Pons (tissue), 1 donor: ENCODE data around the gene RET.

ENCODE experiments used
- DNase-seq: peaks from one replicate; pipeline ENCODE4 v3.0.0-alpha.2; 2016; ENCODE audit warnings: low spot score

Gene RET

DNA sequence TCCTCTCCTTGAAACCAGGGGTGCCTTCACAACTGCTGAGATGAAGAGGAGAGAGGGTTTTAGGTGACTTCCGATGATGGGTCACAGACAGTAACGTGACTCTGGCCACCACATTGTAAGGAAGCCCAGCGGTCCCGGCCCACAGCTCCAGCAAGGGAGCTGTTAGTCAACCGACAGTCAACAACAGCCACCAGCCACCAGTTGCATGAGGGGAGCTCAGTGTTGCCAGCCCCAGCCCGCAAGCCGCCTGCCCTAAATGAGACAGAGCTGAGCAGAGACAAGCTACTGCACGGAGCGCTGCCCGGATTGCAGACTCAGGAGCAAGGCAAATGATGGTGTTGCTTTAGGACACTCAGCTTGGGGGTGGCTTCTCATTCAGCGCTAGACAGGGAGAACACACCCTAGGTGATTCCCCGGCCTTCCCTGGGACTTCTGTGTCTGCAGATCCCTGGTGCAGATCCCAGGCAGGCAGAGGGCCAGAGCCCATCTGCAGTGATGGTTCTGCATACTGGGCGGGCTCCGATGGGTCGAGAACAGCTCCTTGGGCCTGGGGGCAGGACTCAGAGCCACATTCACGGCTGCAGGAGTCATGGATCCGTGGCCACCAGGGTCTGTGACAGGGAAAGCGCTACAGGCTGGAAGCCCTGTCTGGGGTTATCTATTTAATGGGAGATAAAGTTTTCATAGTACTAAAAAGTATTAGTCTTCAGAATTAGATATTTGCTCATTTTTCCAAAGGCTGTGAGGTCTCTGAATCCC lies 14.3 kb upstream of the RET start:
- no peak for DNase-seq

DNA sequence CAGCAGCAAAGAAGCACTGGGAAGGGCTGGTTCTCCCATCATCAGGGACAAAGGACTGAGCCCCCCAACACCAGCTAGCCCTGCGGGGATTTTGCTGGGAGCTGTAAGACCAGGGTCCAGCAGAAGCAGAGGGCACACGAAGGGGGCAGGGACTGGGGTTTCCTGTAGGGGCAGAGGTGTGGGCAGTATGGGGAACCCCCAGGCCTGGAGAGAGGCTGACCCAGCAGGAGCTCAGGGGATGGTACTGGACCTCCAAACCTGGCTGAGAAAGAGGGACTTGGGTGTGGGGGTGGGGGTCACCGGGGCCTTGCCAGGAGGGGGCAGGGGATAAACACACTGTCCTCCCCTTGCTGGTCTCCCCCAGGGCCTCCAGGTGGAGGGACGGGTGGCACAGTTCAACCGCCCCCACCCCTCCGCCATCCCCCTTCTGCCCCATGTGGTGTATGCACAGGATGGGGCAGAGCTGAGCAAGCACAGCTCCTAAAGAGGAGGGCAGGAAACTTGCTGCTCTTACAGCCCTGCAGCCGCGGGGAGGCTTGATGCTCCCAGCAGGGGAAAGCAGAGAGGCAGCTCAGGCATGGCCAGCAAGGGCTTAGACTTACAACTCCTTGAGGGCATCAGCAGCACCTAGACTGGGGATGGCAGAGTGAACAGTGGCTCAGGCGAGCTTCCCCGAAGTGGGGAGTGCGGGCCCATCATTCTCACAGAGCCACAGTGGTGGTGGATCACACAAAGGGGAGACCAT lies 12.4 kb upstream of the RET start:
- DNase-seq: no peak

DNA sequence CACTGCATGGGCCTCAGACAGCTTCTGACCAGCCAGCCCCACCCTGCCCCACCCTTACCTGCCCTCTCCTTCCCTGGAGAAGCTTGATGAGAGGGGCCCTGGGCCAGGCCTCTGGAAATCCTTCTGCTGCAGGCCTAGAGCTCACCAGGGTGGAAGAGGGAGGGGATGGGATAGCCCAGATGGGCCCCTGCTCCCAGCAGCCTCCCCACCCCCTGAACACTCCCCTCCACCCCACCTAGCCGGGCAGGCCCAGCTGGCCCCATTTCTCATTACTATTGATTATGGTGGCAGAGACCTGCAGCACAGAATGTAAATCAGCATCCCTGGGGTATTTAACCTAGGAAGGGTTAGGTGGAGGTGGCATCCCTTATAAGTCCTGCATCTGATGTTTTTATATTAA lies 11.6 kb upstream of the RET start:
- DNase-seq: no peak

DNA sequence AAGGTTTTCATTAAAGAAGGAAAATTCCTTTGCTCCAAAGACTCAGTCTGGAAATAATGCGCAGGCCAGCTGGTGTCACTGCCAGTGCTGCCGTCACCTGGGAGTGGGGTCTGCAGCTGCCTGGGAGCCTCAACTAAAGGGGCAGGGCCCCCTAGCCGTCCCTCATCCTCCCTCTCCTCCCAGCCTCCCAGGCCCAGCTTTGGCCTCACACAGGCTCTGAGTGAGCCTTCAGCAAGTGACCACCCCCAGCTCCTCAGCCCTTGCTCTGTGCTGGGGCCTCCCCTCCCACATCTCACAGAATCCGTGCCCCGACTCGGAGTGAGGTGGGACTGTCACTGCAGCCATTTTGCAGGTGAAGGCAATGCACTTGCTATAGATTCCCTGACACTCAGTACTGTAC lies 11.1 kb upstream of the RET start:
- DNase-seq: no peak

DNA sequence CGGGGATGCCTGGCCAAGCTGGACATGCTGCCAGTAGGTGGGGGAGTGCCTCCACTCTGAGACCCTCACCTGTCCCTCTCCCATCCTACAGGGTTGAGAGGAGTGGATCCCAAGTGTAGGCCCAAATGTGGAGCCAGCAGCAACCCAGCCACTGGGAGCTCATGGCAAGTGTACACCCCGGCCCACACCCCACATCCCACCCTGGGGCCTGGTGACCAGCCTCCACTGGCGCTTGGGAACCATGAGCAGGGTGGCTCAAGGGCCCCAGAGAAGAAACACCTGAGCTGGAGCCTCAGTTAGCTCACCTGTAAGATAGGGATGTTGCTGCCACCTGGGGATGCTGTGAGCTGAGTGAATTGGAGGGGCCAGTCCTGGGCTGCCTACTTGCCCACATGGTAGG lies 10.4 kb upstream of the RET start:
- DNase-seq: no peak

DNA sequence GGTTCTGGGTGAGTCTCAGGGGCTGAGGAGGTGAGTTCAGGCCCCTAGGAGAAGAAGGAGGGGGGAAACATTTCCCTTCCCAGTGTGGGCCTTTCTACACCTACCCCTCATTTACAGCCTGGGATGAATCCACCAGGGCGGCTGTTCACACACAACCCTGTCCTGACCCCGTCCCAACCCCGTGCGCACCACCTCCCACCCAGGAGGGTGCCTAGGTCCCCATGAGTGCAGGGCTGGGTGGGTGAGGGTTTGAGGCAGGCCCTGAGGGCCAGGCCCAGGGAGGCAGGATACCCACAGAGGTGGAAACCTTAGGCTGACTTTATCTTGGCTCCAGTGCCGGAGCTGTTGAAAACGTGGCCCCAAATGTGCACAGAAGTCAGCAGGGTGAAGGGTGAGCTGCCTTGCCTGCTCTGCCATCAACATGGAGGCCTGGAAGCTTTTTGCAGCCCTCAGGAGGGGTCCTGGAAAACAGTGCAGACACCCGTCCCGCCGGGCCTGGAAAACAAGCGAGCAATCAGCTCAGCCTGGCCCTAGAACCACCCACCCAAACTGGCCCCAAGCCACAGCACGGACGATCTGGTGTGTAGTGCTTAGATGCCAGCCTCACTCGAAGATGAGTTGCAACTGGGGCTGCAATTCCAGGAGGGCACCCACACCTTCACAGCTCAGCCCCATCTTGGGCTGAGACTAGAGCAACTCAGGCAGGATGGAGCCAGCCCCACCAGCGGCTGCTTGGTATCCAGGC lies 9.3 kb upstream of the RET start:
- no peak for DNase-seq

DNA sequence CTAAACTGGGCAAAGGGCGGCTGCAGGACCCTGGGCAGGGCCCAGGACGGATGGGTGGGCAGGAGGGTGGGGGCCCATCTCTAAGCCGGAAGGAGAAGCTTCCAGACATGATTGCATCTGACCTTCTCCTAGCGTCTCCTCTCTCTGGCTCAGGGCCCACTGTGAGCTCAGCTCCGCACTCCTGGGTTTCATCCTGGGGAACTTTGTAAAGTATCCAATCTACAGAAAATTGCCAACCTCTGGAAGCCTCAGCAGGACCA lies 8.8 kb upstream of the RET start:
- DNase-seq: no peak

DNA sequence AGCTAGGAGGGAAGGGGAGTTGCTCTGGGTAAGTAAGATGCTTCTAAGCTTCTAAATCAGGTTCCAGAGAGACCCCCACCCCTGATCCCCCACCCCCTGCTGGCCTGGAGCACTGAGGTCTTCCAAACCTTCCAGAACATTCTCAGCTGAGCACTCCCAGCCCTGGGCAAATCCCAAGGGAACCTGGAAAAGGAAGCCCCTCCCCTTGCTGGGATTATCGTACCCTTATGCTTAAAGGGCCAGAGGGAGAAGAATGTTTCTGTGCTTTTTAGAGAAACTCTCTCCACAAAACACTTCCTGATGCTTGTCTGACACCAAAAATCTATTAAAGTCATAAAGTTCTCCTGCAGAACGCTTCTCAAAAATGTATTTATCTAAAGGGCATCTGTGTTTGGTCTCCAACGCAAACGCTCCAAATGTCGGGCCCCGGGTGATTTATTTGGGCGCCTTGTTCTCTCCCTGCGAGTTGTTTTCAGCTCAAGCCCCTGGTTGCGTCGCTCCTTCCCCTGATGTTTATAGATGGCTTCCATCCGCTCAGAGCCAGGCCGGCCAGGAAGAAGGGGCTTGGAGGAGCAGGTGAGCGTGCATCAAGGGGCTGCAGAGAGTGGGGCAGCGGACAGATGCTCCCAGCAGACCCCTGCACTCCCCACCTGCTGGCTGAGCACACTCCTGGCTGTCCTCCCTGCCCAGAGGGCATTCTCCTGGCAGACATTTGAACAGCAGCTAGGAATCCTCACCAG lies 8.2 kb upstream of the RET start:
- no peak for DNase-seq

DNA sequence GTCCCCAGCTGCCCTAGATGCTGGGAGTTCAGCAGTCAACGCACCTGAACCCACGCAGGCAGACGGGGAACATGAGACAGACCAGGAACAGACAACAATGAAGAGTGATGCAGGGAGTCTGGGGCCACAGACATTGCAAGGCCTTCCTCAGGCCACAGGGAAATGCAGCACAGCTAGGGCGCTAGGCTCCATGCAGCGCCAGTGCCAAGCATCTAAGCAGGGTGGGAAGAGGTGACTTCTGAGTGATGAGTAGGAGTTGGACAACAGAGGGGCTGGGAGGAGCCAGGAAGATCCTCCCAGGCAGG lies 7.7 kb upstream of the RET start:
- no peak for DNase-seq

DNA sequence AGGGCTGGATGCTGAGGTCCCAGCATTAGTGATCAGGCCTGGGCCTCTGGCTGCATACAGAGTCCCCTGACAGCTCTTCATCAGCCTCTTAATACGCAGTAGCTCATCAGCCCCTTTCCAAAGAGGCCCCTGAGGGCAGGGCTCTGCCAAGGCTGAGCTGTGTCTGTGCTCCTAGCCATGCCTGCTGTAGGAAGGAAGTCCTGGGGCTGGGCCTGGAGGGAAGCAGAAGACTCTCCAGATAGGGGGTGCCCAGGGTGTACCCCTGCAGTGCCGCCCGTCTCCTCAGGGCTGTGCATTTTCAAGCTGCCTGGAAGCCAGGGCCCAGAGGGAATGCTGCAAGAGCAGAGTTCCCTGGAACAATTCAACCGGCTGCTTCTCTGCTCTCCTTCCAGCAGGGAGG lies 7.3 kb upstream of the RET start:
- no peak for DNase-seq

DNA sequence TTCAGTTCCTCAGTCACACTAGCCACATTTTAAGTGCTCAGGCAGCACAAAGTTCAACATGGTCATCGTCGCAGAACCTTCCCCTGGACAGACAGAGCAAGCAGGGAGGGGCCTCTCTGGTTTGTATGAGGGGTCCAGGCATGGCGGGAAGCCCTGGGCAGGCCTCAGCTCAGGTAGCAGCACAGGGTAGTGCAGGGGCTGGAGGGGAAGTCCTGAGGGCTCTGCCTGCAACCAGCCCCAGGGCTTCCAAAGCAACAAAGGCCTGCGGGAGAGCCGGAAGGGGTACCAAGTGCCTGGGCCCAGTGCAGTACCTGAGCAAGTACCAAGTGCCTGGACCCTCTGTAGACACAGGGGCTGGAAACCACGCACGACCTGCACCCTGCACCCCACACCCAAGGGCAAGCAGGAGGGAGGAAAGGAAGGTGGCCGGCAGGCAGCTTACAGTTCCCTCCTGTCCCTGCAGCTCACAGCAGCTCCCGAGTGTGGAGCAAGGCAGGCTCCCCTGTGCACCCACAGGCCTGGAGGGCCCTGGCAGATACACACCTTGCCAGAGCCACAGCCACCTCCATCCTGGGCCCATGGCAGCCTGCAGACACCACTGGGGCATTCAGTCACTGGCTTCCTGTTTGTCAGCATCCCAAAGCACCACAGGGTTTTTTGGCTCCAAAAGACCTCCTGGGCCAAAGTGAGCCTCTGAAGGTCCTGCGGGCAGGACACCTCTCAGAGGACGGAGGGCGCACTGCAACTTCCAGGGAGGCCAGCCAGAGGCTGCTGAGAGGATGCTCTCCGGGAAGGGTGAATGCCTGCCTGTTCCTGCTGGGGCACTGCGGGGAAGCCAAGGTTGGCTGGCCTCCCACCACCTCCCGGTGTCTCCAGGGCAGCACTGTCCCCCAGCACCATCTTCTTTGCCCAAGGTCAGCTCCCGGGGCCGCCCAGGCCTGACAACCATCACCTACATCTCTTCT lies 6.5 kb upstream of the RET start:
- no peak for DNase-seq

DNA sequence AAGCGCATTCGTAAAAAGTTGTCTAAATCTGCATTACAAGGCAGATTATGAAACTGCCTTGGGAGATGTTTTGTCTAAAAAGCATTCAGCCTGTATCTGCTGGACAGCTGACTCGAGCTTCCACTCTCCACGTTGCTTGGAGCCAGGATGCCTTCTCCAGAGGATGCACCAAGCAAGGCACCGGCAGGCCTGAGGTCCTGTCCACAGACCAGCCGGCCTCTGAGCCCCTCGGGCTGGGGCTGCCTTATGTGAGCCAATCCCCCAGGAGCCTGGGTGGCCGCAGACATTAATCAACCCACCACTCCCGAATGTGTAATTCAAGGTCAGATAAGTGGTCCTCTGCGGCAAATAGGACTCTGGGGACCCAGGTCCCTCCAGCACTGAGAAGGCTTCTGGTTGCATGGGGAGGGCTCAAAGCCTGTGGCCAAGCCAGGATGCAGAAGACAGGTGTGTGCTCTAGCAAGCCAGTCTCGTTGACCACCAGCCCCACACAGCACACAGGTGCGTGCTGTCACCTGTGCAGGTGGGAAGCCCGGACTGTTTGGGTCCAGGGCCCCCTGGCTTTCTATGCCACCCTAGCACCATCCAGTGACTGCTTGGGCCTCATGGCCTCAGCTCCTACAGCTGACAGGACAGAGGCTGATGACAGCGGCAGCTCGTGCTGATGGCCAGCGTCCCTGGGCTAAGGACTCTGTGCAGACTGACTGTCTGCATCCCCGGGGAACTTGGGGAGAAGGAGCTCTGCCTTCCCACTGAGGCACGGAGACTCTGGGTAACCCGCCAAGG lies 4.8 kb upstream of the RET start:
- no peak for DNase-seq

DNA sequence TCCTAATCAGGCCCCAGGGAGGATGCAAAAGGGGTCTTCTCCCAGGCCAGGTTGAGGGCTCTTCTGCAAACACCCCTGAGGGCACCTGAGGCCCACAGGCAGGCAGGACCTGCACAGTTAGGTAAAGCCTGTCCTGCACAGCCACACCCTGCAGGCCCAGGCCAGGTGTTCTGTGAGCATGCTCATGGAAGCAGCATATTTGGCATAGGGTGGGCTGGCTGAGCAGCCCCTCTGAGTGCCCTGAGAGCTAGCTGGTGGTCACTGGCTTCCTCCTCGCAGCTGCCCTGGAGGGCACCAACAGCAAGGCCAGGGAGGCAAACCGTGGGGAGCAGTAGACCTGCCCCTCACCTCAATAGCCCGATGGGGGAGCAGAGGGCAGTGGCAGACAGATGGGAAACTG lies 3.7 kb upstream of the RET start:
- no peak for DNase-seq

DNA sequence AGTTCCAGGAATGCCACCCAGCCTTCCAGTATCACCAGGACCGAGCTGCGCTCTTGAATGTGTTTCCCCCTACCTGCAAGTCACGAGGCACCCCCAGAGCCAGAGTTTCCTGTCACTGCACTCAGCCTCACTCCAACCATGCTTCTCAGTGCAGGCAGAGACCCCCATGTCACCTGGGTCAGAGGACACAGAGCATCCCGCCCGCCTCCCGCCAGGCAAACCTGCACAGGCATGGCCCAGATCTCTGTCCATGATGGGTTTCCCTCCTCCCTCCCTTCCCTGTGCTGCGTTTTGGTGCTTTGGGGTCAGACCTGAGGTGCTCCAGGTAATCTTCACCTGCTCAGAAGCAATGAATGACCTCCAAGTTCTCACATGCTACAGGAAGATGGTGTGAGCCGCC lies 3.1 kb upstream of the RET start:
- DNase-seq: no peak

DNA sequence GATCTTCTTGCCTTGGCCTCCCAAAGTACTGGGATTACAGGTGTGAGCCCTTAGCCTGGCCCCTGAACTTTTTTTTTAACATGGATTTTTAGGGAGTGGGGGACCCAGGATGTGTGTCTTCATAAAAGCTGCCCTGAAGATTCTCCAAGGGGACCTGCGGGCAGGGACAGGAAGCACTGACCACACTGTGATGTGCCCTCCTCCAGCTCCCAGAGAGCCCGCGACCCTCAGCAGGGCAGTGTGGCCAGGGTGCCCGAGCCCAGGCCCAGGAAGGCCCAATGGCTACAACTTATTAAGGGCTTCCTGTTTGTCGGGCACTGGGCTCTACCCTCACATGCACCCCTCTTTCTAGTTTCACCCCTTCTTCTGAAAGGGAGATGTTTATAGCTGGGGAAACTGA lies 2.5 kb upstream of the RET start:
- no peak for DNase-seq

DNA sequence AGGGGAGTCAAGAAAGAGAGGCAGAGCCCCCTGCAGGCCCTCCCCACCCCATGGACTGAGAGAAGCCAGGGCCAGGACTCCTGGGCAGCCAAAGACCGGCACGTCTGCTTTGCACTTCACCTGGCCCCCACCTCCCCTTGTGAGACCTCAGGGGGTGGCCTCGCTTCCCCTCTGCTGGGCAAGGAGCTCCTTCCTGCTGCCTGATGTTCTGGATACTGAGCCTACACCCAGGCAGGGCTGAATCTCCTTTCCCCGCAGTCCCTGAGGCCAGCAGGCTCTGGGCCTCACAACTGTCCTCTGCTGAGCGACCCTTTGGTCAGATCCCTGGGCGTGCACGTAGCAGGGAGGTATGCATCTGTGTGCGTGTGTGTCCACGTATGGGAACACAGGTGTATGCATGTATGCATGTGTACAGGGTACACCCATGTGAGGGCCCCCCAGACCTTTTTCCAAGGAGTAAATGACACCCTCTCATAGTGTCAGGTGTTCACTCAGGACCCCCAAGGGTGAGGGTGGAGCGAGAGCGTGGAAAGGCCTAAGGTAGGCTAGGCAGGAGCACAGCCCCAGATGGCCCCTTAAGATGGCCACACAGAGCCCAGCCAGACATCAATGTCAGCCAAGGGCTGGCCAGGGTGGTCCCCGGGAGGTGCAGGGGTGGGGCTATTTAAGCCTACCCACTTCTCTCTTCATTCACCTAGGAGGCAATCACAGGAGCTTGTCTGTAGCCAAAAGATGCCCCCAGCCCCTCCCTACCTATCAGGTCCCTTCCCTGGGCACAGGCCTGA lies 1.9 kb upstream of the RET start:
- no peak for DNase-seq

DNA sequence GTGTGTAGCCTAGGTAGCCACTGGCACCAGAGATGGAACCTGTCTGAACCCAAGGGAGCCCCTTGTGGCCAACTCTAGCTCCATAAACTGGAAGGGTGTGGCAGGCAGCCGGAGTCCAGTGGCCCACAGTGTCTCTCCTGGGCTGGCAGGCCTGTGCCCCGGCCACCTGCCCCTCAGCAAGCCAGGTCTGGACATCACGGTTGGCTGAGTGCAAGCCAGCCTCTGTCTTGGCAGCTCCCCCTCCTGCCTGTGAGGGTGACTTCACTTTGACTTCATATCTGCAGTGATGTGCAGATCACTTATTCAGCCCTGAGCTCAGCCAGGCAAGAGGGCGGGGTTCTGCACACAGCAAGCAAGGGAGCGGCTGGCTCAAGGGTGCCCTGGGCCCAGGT lies 1.3 kb upstream of the RET start:
- DNase-seq: no peak

DNA sequence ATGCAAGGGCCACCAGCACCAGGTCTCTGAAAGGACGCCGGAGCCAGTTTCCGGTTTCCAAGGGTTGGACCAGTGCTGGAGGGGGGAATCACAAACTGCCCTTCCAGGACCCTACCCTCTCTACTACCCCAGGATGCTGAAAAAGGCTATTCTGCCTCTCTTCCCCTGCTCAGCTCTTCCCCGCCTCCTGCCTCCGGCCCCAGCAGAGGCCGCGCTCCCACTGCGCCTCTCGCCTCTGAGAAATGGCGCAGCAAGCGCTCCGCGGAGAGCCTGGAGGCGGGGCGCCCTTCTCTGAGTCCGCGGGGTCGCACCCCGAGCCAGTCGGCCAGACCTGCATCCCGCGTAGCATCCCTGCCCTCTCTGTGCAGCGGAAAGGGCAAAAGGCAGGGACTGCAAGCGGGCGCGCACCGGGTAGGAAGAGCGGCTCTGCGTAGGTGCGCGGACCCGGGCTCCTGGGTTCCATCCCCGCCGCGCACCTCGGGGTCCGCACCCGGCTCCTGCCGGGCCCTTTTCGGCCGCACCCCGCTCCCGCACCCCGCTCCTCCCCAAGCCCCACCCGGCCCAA lies 476 bp upstream of the RET start:
- no peak for DNase-seq

DNA sequence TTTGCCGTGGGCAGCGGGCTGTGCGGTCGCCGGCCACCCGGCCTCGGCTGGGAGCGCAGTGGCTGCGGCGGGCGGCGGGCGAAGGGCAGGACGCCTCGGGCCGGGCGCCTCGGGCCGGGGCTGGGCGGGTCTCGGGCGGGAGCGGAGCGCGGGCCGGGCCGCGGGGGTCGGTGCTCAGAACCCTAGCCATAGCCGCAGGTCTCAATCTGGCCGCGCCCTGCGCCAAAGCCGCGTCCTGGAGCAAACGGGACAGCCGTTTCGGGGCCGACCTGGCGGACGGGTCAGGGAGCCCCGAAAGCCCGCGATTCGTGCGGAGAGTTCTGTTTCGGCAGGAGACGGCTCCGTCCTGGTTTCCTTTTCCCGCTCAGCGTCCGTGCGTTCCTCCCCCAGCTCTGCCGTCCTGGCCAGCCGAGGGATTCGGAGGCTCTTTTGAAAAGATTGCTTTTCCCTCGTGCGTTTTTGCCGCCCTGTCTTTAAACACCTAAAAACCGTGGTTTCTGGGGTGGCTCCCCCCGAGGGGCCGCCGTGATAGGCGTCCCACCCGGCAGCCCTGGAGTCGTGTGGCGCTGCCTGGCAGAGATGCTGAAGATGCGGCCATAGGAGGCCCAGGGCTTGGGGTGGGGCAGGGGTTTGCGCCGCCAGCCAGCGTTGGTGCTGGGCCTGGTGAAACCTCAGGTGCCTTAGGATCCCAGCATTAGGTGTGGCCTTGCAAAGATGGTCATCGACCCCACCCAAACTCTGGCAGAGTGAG lies 727 bp downstream of the RET start:
- DNase-seq: no peak
